Tibial nerve (tissue), 4 donors: ENCODE results near the gene PANX2. TPM values are rescaled to one million over a fixed set of nuclear protein-coding genes. Genes with fewer than 3 reads are reported as not detected.

Source experiments
- DNase-seq, 2 donors: peaks; one replicate each; pipeline ENCODE4 v3.0.0-alpha.2; 2019; ENCODE audit warnings: low spot score in 2 of 2
- H3K27ac ChIP-seq, 4 donors: fragments of 200-600 bp; sonication (generic) in 3 of 4; one replicate each; pipeline ENCODE4 v1.5.1; 2017 to 2019; ENCODE audit warnings: mild to moderate bottlenecking in 1 of 4
- H3K27me3 ChIP-seq, 2 donors: fragments of 200-600 bp; sonication (generic) in 1 of 2; one replicate each; pipeline versions ENCODE4 v1.5.1 to v1.6.0; 2017 to 2019
- H3K36me3 ChIP-seq, 3 donors: fragments of 200-600 bp; sonication (generic); one replicate each; pipeline ENCODE4 v1.5.1; 2018 to 2019
- H3K4me1 ChIP-seq, 4 donors: fragments of 200-600 bp; sonication (generic) in 3 of 4; one replicate each; pipeline ENCODE4 v1.5.1; 2017 to 2019
- H3K4me3 ChIP-seq, 4 donors: fragments of 200-600 bp; sonication (generic) in 3 of 4; one replicate each; pipeline ENCODE4 v1.5.1; 2017 to 2019; ENCODE audit warnings: mild to moderate bottlenecking in 1 of 4, moderate library complexity in 1 of 4
- H3K9me3 ChIP-seq, 4 donors: fragments of 200-600 bp; sonication (generic) in 3 of 4; one replicate each; pipeline ENCODE4 v1.5.1; 2017 to 2019
- CTCF ChIP-seq, 5 experiments: fragments of 200-600 bp in 3 of 5; fragments of 450-650 bp in 2 of 5; sonication (generic) in 3 of 5; IDR thresholded peaks; one replicate each; pipeline ENCODE4 v1.5.1; 2016 to 2019; ENCODE audit warnings: antibody characterized with exemption in 5 of 5, mild to moderate bottlenecking in 3 of 5, moderate library complexity in 2 of 5
- EP300 ChIP-seq, 2 donors: sonication (generic); formaldehyde crosslinking; IDR thresholded peaks; one replicate each; pipeline ENCODE4 v1.6.1; 2017; ENCODE audit warnings: antibody characterized with exemption in 2 of 2, mild to moderate bottlenecking in 1 of 2
- POLR2A ChIP-seq, 2 donors: fragments of 450-650 bp; IDR thresholded peaks; one replicate each; pipeline ENCODE4 v1.6.1; 2017; ENCODE audit warnings: antibody characterized with exemption in 2 of 2, mild to moderate bottlenecking in 2 of 2, moderate library complexity in 2 of 2
- WGBS, 2 donors: methylation state at CpG; one replicate each; pipeline ENCODE4 v1.1.5; 2018; 5-methylcytosine and 5-hydroxymethylcytosine counted together
- total RNA-seq, 4 donors: library from RNA; depleted of rRNA; stranded (reverse); fragments of >200 nt; gene quantifications; one replicate each; pipeline ENCODE4 v1.1.0, GENCODE V29; 2016

PANX2 gene
- total RNA-seq, 4 donors from 2014 or later, result 0.30 TPM; not detected in 3

- Histone ChIP-seq H3K36me3 (no peaks in the 10 kb centered on the region), H3K4me1 (peaks cover 0 to 8% (median 3%) of the 10 kb centered on the region in 4 donors), H3K27ac (no peak overlapping the region), H3K4me3 (no peak overlapping the region), H3K9me3 (no peaks in the 10 kb centered on the region), H3K27me3 (peaks cover 0 to 40% of the 10 kb centered on the region in 2 donors)
- 73 to 79% methylated on average over 40 to 49 of the region's 64 CpGs for WGBS, 2 donors
- no peak for TF ChIP-seq EP300 (IDR thresholded peaks at IDR 0.05)
- TF ChIP-seq POLR2A (IDR thresholded peaks at IDR 0.05), result no peak
- no peak for TF ChIP-seq CTCF (IDR thresholded peaks at IDR 0.05)
- DNase-seq, result no peak
Observed at GRCh38 chr22:50178871-50179869, 8.6 kb downstream of the PANX2 start.

GRCh38 chr22:50179937-50180726 lies 9.6 kb downstream of the PANX2 start:
- peaks cover 0 to 17% (median 7%) of the 10 kb centered on the region in 4 donors for H3K4me1 ChIP-seq
- DNase-seq, result no peak
- WGBS, 2 donors, result 74 to 81% methylated on average over 34 to 39 of the region's 39 CpGs
- peaks cover 0 to 32% of the 10 kb centered on the region in 2 donors for H3K27me3 ChIP-seq
- H3K9me3 ChIP-seq, result no peaks in the 10 kb centered on the region
- no peak overlapping the region for H3K27ac ChIP-seq
- TF ChIP-seq POLR2A (IDR thresholded peaks at IDR 0.05), result no peak
- no peak for TF ChIP-seq CTCF (IDR thresholded peaks at IDR 0.05)
- no peak for TF ChIP-seq EP300 (IDR thresholded peaks at IDR 0.05)
- H3K4me3 ChIP-seq, result no peak overlapping the region
- no peaks in the 10 kb centered on the region for H3K36me3 ChIP-seq

GRCh38 chr22:50180727-50181521 lies 10.4 kb downstream of the PANX2 start:
- no peak for DNase-seq
- H3K9me3 ChIP-seq, result no peaks in the 10 kb centered on the region
- 87 to 88% methylated on average over 26 to 27 of the region's 27 CpGs for WGBS, 2 donors

More at GRCh38 chr22:50180727-50181521, 10.4 kb downstream of the PANX2 start:
- peaks cover 0 to 21% (median 10%) of the 10 kb centered on the region in 4 donors for H3K4me1 ChIP-seq
- H3K27ac ChIP-seq, result no peak overlapping the region
- no peak overlapping the region for H3K4me3 ChIP-seq
- peaks cover 0 to 32% of the 10 kb centered on the region in 2 donors for H3K27me3 ChIP-seq
- H3K36me3 ChIP-seq, result no peaks in the 10 kb centered on the region
- TF ChIP-seq CTCF (IDR thresholded peaks at IDR 0.05) (no peak), EP300 (IDR thresholded peaks at IDR 0.05) (no peak), POLR2A (IDR thresholded peaks at IDR 0.05) (no peak)
